ENCODE results near the gene KLF15.

DNA sequence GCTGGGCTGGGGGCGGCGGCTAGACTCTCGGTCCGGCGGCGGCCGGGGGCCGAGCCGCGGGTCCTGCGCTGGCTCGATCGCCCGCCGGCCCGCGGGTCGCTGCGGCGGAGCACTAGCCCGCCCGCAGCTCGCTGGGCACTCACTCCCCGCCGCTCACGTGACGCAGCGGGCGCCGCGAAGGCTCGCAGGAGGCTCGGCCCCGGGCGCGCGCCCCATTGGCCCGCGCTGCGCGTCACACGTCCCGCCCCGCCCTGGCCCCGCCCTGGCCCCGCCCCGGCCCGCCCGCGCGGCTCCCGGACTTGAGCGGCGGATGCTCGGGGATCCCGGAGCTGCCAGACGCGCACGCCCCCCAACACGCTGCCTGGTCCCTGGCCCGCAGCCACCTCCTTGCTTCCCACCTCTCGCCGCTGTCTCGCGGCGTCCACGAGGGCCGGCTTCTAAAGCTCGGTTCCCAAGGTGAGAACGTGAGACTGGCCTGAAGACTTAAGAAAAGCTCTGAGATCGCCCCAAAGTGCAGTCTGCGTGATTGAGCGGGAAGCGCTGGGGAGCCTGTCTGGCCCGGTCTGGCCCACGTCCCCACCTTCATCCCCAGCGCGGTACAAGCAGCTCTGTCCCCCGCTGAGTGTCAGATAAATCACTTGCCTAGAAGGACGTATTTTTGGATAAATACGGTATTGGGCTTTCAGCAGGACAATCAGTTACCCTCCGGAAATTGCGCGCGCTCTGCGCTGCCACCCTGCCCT is at the start of gene KLF15:
- TF ChIP-seq, protein P1, sequence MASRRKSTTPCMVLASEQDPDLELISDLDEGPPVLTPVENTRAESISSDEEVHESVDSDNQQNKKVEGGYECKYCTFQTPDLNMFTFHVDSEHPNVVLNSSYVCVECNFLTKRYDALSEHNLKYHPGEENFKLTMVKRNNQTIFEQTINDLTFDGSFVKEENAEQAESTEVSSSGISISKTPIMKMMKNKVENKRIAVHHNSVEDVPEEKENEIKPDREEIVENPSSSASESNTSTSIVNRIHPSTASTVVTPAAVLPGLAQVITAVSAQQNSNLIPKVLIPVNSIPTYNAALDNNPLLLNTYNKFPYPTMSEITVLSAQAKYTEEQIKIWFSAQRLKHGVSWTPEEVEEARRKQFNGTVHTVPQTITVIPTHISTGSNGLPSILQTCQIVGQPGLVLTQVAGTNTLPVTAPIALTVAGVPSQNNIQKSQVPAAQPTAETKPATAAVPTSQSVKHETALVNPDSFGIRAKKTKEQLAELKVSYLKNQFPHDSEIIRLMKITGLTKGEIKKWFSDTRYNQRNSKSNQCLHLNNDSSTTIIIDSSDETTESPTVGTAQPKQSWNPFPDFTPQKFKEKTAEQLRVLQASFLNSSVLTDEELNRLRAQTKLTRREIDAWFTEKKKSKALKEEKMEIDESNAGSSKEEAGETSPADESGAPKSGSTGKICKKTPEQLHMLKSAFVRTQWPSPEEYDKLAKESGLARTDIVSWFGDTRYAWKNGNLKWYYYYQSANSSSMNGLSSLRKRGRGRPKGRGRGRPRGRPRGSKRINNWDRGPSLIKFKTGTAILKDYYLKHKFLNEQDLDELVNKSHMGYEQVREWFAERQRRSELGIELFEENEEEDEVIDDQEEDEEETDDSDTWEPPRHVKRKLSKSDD (conservative IDR thresholded peaks at IDR 0.05; ENCODE audit: low read length) = no peak
- TF ChIP-seq, protein P2, sequence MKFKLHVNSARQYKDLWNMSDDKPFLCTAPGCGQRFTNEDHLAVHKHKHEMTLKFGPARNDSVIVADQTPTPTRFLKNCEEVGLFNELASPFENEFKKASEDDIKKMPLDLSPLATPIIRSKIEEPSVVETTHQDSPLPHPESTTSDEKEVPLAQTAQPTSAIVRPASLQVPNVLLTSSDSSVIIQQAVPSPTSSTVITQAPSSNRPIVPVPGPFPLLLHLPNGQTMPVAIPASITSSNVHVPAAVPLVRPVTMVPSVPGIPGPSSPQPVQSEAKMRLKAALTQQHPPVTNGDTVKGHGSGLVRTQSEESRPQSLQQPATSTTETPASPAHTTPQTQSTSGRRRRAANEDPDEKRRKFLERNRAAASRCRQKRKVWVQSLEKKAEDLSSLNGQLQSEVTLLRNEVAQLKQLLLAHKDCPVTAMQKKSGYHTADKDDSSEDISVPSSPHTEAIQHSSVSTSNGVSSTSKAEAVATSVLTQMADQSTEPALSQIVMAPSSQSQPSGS (CRISPR knock-in tag; IDR thresholded peaks at IDR 0.05) = no peak
